SK-N-SH (cell line): ENCODE results near the gene SPSB1. TPM values are rescaled to one million over a fixed set of nuclear protein-coding genes. Genes with fewer than 3 reads are reported as not detected.

Experiments
- CTCF ChIA-PET: fragments of 300-600, 350-600 bp; formaldehyde crosslinking; extraction: SDS; loops from one replicate; lab custom pipeline; 2021; lab: Yijun Ruan, JAX
- POLR2A ChIA-PET: fragments of 350-600 bp; sonication (Branson Sonifier 250); formaldehyde crosslinking; extraction: SDS; loops from one replicate; lab custom pipeline; 2020; ENCODE audit warnings: antibody characterized with exemption, inconsistent platforms; lab: Yijun Ruan, JAX
- DNase-seq: peaks from one replicate; pipeline ENCODE4 v3.0.0; 2012
- H2AFZ ChIP-seq: fragments of 200-600 bp; sonication (generic); 2 replicates; pipeline ENCODE4 v1.8.1; 2016; ENCODE audit warnings: antibody characterized with exemption, mild to moderate bottlenecking, low read depth
- H3F3A ChIP-seq: fragments of 200-600 bp; sonication (generic); replicated peaks from 2 replicates; pipeline ENCODE3; 2016; ENCODE audit warnings: antibody characterized with exemption, mild to moderate bottlenecking; ENCODE audit not compliant: insufficient read depth
- H3K27ac ChIP-seq, 2 experiments: fragments of 200-500 bp in 1 of 2; fragments of 200-600 bp in 1 of 2; sonication (Bioruptor generic) in 1 of 2; sonication (generic), shearing (Covaris generic) in 1 of 2; 2 replicates each; pipeline versions ENCODE4 v1.5.1 to v1.6.1; 2014 to 2016; ENCODE audit warnings: low read depth in 2 of 2, inconsistent platforms in 1 of 2, low read length in 1 of 2, mild to moderate bottlenecking in 1 of 2, mixed read lengths in 1 of 2
- H3K27me3 ChIP-seq: fragments of 200-600 bp; sonication (generic), shearing (Covaris generic); 2 replicates; pipeline ENCODE4 v1.6.1; 2016; ENCODE audit warnings: mixed run types; ENCODE audit not compliant: insufficient read depth
- H3K36me3 ChIP-seq, 2 experiments: fragments of 200-500 bp in 1 of 2; fragments of 200-600 bp in 1 of 2; sonication (Bioruptor generic) in 1 of 2; sonication (generic) in 1 of 2; replicated peaks in 1 of 2; 2 replicates each; pipeline versions ENCODE3 to v1.5.1; 2014 to 2016; ENCODE audit warnings: low read length in 1 of 2, mild to moderate bottlenecking in 1 of 2; ENCODE audit not compliant: insufficient read depth in 2 of 2, control insufficient read depth in 1 of 2
- H3K4me1 ChIP-seq, 2 experiments: fragments of 200-500 bp in 1 of 2; fragments of 200-600 bp in 1 of 2; sonication (Bioruptor generic) in 1 of 2; sonication (generic), shearing (Covaris generic) in 1 of 2; 2 replicates each; pipeline versions ENCODE4 v1.5.1 to v1.6.1; 2014 to 2016; ENCODE audit warnings: low read depth in 1 of 2, low read length in 1 of 2, mixed run types in 1 of 2; ENCODE audit not compliant: insufficient read depth in 2 of 2, control insufficient read depth in 1 of 2
- H3K4me2 ChIP-seq: fragments of 200-600 bp; sonication (generic), shearing (Covaris generic); 2 replicates; pipeline ENCODE4 v1.6.1; 2017; ENCODE audit warnings: mixed run types
- H3K4me3 ChIP-seq, 2 experiments: fragments of 200-500 bp in 1 of 2; fragments of 200-600 bp in 1 of 2; sonication (Bioruptor generic) in 1 of 2; sonication (generic), shearing (Covaris generic) in 1 of 2; 2 replicates each; pipeline versions ENCODE4 v1.5.1 to v1.8.1; 2014 to 2016; ENCODE audit warnings: low read depth in 2 of 2, inconsistent platforms in 1 of 2, low read length in 1 of 2, mild to moderate bottlenecking in 1 of 2, mixed read lengths in 1 of 2, moderate library complexity in 1 of 2
- H3K79me2 ChIP-seq: fragments of 200-600 bp; sonication (generic); 2 replicates; pipeline ENCODE4 v1.8.1; 2017; ENCODE audit warnings: mild to moderate bottlenecking; ENCODE audit not compliant: insufficient read depth
- H3K9ac ChIP-seq: fragments of 200-600 bp; sonication (generic); 2 replicates; pipeline ENCODE4 v1.6.1; 2017; ENCODE audit warnings: mixed run types
- H3K9me2 ChIP-seq: fragments of 200-600 bp; sonication (generic); 2 replicates; pipeline ENCODE4 v1.6.1; 2017; ENCODE audit warnings: mixed run types
- H3K9me3 ChIP-seq: fragments of 200-600 bp; sonication (generic); 2 replicates; pipeline ENCODE4 v1.6.1; 2017; ENCODE audit warnings: mixed run types, mild to moderate bottlenecking, moderate library complexity
- H4K20me1 ChIP-seq: fragments of 200-600 bp; sonication (generic); 2 replicates; pipeline ENCODE4 v1.6.1; 2017; ENCODE audit warnings: mild to moderate bottlenecking, mixed run types; ENCODE audit not compliant: insufficient read depth
- CHD2 ChIP-seq: fragments of 150-350 bp; IDR thresholded peaks from 2 replicates; pipeline ENCODE4 v1.6.1; 2018; ENCODE audit warnings: low read length; ENCODE audit not compliant: partially characterized antibody
- CTCF ChIP-seq: fragments of 200-600 bp; sonication (generic); IDR thresholded peaks from 2 replicates; pipeline ENCODE4 v1.6.1; 2017; ENCODE audit warnings: antibody characterized with exemption, mild to moderate bottlenecking, moderate library complexity
- EP300 ChIP-seq, 2 experiments: IDR thresholded peaks; 2 replicates each; pipeline versions ENCODE4 v1.4.0 to v1.6.1; 2012; ENCODE audit warnings: borderline replicate concordance in 1 of 2, low read depth in 1 of 2, low read length in 1 of 2
- FOXJ3 ChIP-seq: sonication (generic); formaldehyde crosslinking; IDR thresholded peaks from 2 replicates; pipeline ENCODE4 v1.5.1; 2020; ENCODE audit warnings: mild to moderate bottlenecking, missing genetic modification reagents
- FOXM1 ChIP-seq: IDR thresholded peaks from 2 replicates; pipeline ENCODE4 v1.4.0; 2012; ENCODE audit warnings: low read depth, mild to moderate bottlenecking
- GABPA ChIP-seq: IDR thresholded peaks from 2 replicates; pipeline ENCODE4 v1.4.0; 2012; ENCODE audit warnings: low read depth, mild to moderate bottlenecking
- GATA2 ChIP-seq: sonication (generic); formaldehyde crosslinking; IDR thresholded peaks from 2 replicates; pipeline ENCODE4 v1.5.0; 2020; ENCODE audit warnings: mild to moderate bottlenecking, missing genetic modification reagents
- IRF3 ChIP-seq: fragments of 150-350 bp; IDR thresholded peaks from 2 replicates; pipeline ENCODE4 v1.6.1; 2016; ENCODE audit warnings: mild to moderate bottlenecking, low read depth, low read length
- JUND ChIP-seq: IDR thresholded peaks from 2 replicates; pipeline ENCODE4 v1.4.0; 2012
- MEF2A ChIP-seq: IDR thresholded peaks from 2 replicates; pipeline ENCODE4 v1.4.0; 2012; ENCODE audit warnings: low read depth, borderline replicate concordance
- MXI1 ChIP-seq: IDR thresholded peaks from 2 replicates; pipeline ENCODE4 v1.6.1; 2012; ENCODE audit warnings: mild to moderate bottlenecking, low read depth, low read length, improper control_type of control experiment
- NFIC ChIP-seq: IDR thresholded peaks from 2 replicates; pipeline ENCODE4 v1.4.0; 2012; ENCODE audit warnings: borderline replicate concordance
- POLR2AphosphoS5 ChIP-seq: IDR thresholded peaks from 2 replicates; pipeline ENCODE4 v1.6.1; 2012; ENCODE audit warnings: low read depth, low read length
- RAD21 ChIP-seq: IDR thresholded peaks from 2 replicates; pipeline ENCODE4 v1.6.1; 2012; ENCODE audit warnings: mild to moderate bottlenecking, low read length
- RXRA ChIP-seq: IDR thresholded peaks from 2 replicates; pipeline ENCODE4 v1.4.0; 2012; ENCODE audit warnings: low read depth, mild to moderate bottlenecking, borderline replicate concordance
- SMC3 ChIP-seq: IDR thresholded peaks from 2 replicates; pipeline ENCODE4 v1.6.1; 2012; ENCODE audit warnings: low read depth, low read length, improper control_type of control experiment
- TCF12 ChIP-seq: IDR thresholded peaks from 2 replicates; pipeline ENCODE4 v1.4.0; 2012
- TEAD4 ChIP-seq: IDR thresholded peaks from 2 replicates; pipeline ENCODE4 v1.4.0; 2012; ENCODE audit warnings: mild to moderate bottlenecking, borderline replicate concordance; ENCODE audit not compliant: insufficient read depth
- USF2 ChIP-seq: fragments of 150-350 bp; IDR thresholded peaks from 2 replicates; pipeline ENCODE4 v1.6.1; 2017; ENCODE audit warnings: antibody characterized with exemption, low read length, low read depth, borderline replicate concordance
- YY1 ChIP-seq: IDR thresholded peaks from 2 replicates; pipeline ENCODE4 v1.4.0; 2012; ENCODE audit warnings: low read depth, mild to moderate bottlenecking
- WGBS: methylation state at CpG from one replicate; pipeline ENCODE4 v1.1.6; 2017; ENCODE audit warnings: low lambda C conversion rate; 5-methylcytosine and 5-hydroxymethylcytosine counted together
- polyA plus RNA-seq, 3 experiments: library from polyadenylated mRNA; depleted of rRNA; stranded (reverse); fragments of >200 nt; gene quantifications; 2 replicates each; pipeline ENCODE4 v1.2.3, GENCODE V29; 2012
- TF ChIP-seq, protein P1 (sequence below): IDR thresholded peaks from 2 replicates; pipeline ENCODE4 v1.6.1; 2012; ENCODE audit warnings: mild to moderate bottlenecking, low read depth, low read length, moderate library complexity
- TF ChIP-seq, protein P2 (sequence below): IDR thresholded peaks from 2 replicates; pipeline ENCODE4 v1.4.0; 2012; ENCODE audit warnings: low read depth
- TF ChIP-seq, protein P3 (sequence below): IDR thresholded peaks from 2 replicates; pipeline ENCODE4 v1.4.0; 2012; ENCODE audit warnings: low read depth, borderline replicate concordance

Gene SPSB1
- polyA plus RNA-seq, 1 of the 3 experiments (the other 2 are of a cell fraction): 9.2 TPM

- 26% methylated on average over 6 of the region's 9 CpGs for WGBS
- Histone ChIP-seq H3K27ac (peak overlapping the region; percentile 75 to 92), H2AFZ (no peak overlapping the region), H3F3A (peaks cover 17% of the 10 kb centered on the region), H3K4me3 (peak overlapping the region in 1 of 2 experiments; percentile 47; a peak in 1 of 4 replicates), H3K4me1 (peaks cover 7 to 12% of the 10 kb centered on the region in 2 experiments), H3K4me2 (peak overlapping the region; percentile 74), H3K27me3 (no peaks in the 10 kb centered on the region), H3K9ac (peak overlapping the region; percentile 57; the same call in 1 of the 2 replicates), H3K9me2 (no peaks in the 10 kb centered on the region), H4K20me1 (peaks cover 41% of the 10 kb centered on the region), H3K36me3 (no peaks in the 10 kb centered on the region), H3K9me3 (no peaks in the 10 kb centered on the region), H3K79me2 (peaks cover 72% of the 10 kb centered on the region)
- DNase-seq: no peak
- POLR2A ChIA-PET: no interaction called here
- CTCF ChIA-PET: interaction anchor here (1.0 kb wide), 1 partner anchor 139 kb away, joined by 3 read pairs; no protein-coding TSS in a partner anchor
- no peak for TF ChIP-seq YY1
- no peak for TF ChIP-seq MXI1
- no peak for TF ChIP-seq CTCF
- no peak for TF ChIP-seq MEF2A
- TF ChIP-seq TEAD4: no peak
- no peak for TF ChIP-seq RAD21
- TF ChIP-seq FOXM1: no peak
- peak; percentile 92 for TF ChIP-seq TCF12
- TF ChIP-seq JUND: peak; percentile 78
- no peak for TF ChIP-seq GATA2
- TF ChIP-seq USF2: 0 out of 2 replicates have a peak, but pooled peaks have one; percentile 10
- peak; percentile 67 for TF ChIP-seq POLR2AphosphoS5
- TF ChIP-seq CHD2: no peak
- 0 out of 2 replicates have a peak, but pooled peaks have one; percentile 16 for TF ChIP-seq GABPA
- peak; percentile 36; the same call in 1 of the 2 replicates for TF ChIP-seq NFIC
- no peak for TF ChIP-seq FOXJ3 (CRISPR knock-in tag)
- no peak; a peak in 1 of 4 replicates for TF ChIP-seq EP300 (IDR thresholded peaks at IDR 0.05; ENCODE audit: borderline replicate concordance in 1 of 2, low read depth in 1 of 2, low read length in 1 of 2)
- TF ChIP-seq, protein P1, sequence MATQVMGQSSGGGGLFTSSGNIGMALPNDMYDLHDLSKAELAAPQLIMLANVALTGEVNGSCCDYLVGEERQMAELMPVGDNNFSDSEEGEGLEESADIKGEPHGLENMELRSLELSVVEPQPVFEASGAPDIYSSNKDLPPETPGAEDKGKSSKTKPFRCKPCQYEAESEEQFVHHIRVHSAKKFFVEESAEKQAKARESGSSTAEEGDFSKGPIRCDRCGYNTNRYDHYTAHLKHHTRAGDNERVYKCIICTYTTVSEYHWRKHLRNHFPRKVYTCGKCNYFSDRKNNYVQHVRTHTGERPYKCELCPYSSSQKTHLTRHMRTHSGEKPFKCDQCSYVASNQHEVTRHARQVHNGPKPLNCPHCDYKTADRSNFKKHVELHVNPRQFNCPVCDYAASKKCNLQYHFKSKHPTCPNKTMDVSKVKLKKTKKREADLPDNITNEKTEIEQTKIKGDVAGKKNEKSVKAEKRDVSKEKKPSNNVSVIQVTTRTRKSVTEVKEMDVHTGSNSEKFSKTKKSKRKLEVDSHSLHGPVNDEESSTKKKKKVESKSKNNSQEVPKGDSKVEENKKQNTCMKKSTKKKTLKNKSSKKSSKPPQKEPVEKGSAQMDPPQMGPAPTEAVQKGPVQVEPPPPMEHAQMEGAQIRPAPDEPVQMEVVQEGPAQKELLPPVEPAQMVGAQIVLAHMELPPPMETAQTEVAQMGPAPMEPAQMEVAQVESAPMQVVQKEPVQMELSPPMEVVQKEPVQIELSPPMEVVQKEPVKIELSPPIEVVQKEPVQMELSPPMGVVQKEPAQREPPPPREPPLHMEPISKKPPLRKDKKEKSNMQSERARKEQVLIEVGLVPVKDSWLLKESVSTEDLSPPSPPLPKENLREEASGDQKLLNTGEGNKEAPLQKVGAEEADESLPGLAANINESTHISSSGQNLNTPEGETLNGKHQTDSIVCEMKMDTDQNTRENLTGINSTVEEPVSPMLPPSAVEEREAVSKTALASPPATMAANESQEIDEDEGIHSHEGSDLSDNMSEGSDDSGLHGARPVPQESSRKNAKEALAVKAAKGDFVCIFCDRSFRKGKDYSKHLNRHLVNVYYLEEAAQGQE: peak; percentile 61; the same call in 1 of the 2 replicates
- TF ChIP-seq IRF3: no peak
- peak; percentile 65; the same call in 1 of the 2 replicates for TF ChIP-seq RXRA
- no peak for TF ChIP-seq SMC3
- TF ChIP-seq, protein P2, sequence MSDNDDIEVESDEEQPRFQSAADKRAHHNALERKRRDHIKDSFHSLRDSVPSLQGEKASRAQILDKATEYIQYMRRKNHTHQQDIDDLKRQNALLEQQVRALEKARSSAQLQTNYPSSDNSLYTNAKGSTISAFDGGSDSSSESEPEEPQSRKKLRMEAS: peak; percentile 55
- TF ChIP-seq, protein P3, sequence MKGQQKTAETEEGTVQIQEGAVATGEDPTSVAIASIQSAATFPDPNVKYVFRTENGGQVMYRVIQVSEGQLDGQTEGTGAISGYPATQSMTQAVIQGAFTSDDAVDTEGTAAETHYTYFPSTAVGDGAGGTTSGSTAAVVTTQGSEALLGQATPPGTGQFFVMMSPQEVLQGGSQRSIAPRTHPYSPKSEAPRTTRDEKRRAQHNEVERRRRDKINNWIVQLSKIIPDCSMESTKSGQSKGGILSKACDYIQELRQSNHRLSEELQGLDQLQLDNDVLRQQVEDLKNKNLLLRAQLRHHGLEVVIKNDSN: peak; percentile 89
Observed at GRCh38 chr1:9302745-9303524, 10.2 kb downstream of the SPSB1 start.
